GM12878 (cell line): ENCODE data around the gene ZSWIM9. TPM values are rescaled to one million over a fixed set of nuclear protein-coding genes. Genes with fewer than 3 reads are reported as not detected.

Source experiments
- ATAC-seq: fragments of 200-7000 bp; cut with Tn5 transposase; 3 replicates; pipeline ENCODE4 v1.9.1; 2020; ENCODE audit warnings: mild to moderate bottlenecking, moderate library complexity
- BruUV-seq: library from RNA; stranded (reverse); fragments of 400-500 nt; replicated peaks from 2 replicates; lab custom pipeline; 2021; lab: Mats Ljungman, UMichigan
- CTCF ChIA-PET: fragments of 300-600 bp; sonication (Branson Sonifier 250); formaldehyde crosslinking; extraction: SDS; loops from one replicate; lab custom pipeline; 2021; ENCODE audit warnings: inconsistent platforms; lab: Yijun Ruan, JAX
- POLR2A ChIA-PET: fragments of 350-600 bp; formaldehyde crosslinking; extraction: SDS; loops from one replicate; lab custom pipeline; 2021; ENCODE audit warnings: inconsistent platforms; lab: Charles Lee
- RAD21 ChIA-PET: fragments of 300-600 bp; sonication (Branson Sonifier 250); formaldehyde crosslinking; loops from one replicate; lab custom pipeline; 2023; ENCODE audit warnings: antibody characterized with exemption; ENCODE audit not compliant: unreplicated experiment; lab: Charles Lee
- SMC1A ChIA-PET: fragments of 300-600 bp; sonication (Branson Sonifier 250); formaldehyde crosslinking; loops from one replicate; lab custom pipeline; 2023; ENCODE audit not compliant: unreplicated experiment, uncharacterized antibody; lab: Charles Lee
- DNase-seq: peaks from one replicate; pipeline ENCODE4 v3.0.0-alpha.2; 2011; ENCODE audit warnings: low read depth, low spot score
- FAIRE-seq: peaks from 3 replicates; lab custom pipeline; 2011; peaks lifted over from hg19 to GRCh38; lab: Jason Lieb, UNC
- H2AFZ ChIP-seq: 2 replicates; pipeline ENCODE4 v1.6.0; 2011; ENCODE audit warnings: low read depth, low read length, control low read depth; ENCODE audit not compliant: control insufficient read depth
- H3K27ac ChIP-seq: 2 replicates; pipeline ENCODE4 v1.5.1; 2011; ENCODE audit warnings: control low read depth; ENCODE audit not compliant: control insufficient read depth, insufficient read depth
- H3K27me3 ChIP-seq, 2 experiments: replicated peaks in 1 of 2; 2 replicates each; pipeline versions ENCODE4 v1.6.0 to v1.6.1; 2011; ENCODE audit warnings: low read length in 1 of 2; ENCODE audit not compliant: control insufficient read depth in 2 of 2, insufficient read depth in 2 of 2
- H3K36me3 ChIP-seq, 2 experiments: 2 replicates each; pipeline ENCODE4 v1.5.1; 2011; ENCODE audit warnings: low read length in 1 of 2; ENCODE audit not compliant: control insufficient read depth in 2 of 2, insufficient read depth in 2 of 2
- H3K4me1 ChIP-seq: 2 replicates; pipeline ENCODE4 v1.6.1; 2011; ENCODE audit warnings: mild to moderate bottlenecking, low read length, moderate library complexity, mixed read lengths; ENCODE audit not compliant: control insufficient read depth, insufficient read depth
- H3K4me2 ChIP-seq: 2 replicates; pipeline ENCODE4 v1.6.0; 2011; ENCODE audit warnings: control low read depth; ENCODE audit not compliant: control insufficient read depth, insufficient read depth
- H3K4me3 ChIP-seq: fragments of 200-600 bp; sonication (generic); 2 replicates; pipeline ENCODE4 v1.5.1; 2016
- H3K79me2 ChIP-seq: 2 replicates; pipeline ENCODE4 v1.6.0; 2011; ENCODE audit warnings: low read length; ENCODE audit not compliant: control insufficient read depth, insufficient read depth
- H3K9ac ChIP-seq: 2 replicates; pipeline ENCODE4 v1.8.0; 2011; ENCODE audit warnings: low read length, control low read depth, mixed read lengths; ENCODE audit not compliant: control insufficient read depth, insufficient read depth
- H3K9me3 ChIP-seq: replicated peaks from 3 replicates; pipeline ENCODE4 v1.5.1; 2011; ENCODE audit warnings: mild to moderate bottlenecking, low read length; ENCODE audit not compliant: control insufficient read depth, insufficient read depth
- H4K20me1 ChIP-seq: 2 replicates; pipeline ENCODE4 v1.6.0; 2011; ENCODE audit not compliant: control insufficient read depth, insufficient read depth
- BRCA1 ChIP-seq: IDR thresholded peaks from 2 replicates; pipeline ENCODE4 v1.6.1; 2011; ENCODE audit warnings: low read depth, low read length, improper control_type of control experiment
- CBX3 ChIP-seq: fragments of 200-600 bp; sonication (generic); IDR thresholded peaks from 2 replicates; pipeline ENCODE4 v1.6.1; 2016; ENCODE audit warnings: low read depth, borderline replicate concordance
- E2F8 ChIP-seq: fragments of 450-650 bp; IDR thresholded peaks from 2 replicates; pipeline ENCODE4 v1.6.1; 2018; ENCODE audit warnings: mild to moderate bottlenecking, low read depth, moderate library complexity; ENCODE audit not compliant: partially characterized antibody
- EGR1 ChIP-seq, 2 experiments: IDR thresholded peaks; 1 replicate in 1 of 2; 2 replicates in 1 of 2; pipeline ENCODE4 v1.6.1; 2011 to 2012; ENCODE audit warnings: low read depth in 2 of 2, low read length in 2 of 2, borderline replicate concordance in 1 of 2, mild to moderate bottlenecking in 1 of 2, moderate library complexity in 1 of 2
- NFYB ChIP-seq: IDR thresholded peaks from 2 replicates; pipeline ENCODE4 v1.6.1; 2011; ENCODE audit warnings: low read depth, mild to moderate bottlenecking, low read length, improper control_type of control experiment, moderate library complexity; ENCODE audit not compliant: insufficient read depth
- NR2F1 ChIP-seq: fragments of 450-650 bp; conservative IDR thresholded peaks from 2 replicates; pipeline ENCODE4 v1.6.1; 2017; ENCODE audit warnings: mild to moderate bottlenecking
- RELA ChIP-seq: fragments of 450-650 bp; IDR thresholded peaks from 2 replicates; pipeline ENCODE4 v1.8.0; 2014; ENCODE audit warnings: borderline replicate concordance; ENCODE audit not compliant: partially characterized antibody
- SREBF2 ChIP-seq: IDR thresholded peaks from 2 replicates; pipeline ENCODE4 v1.6.1; 2012; ENCODE audit warnings: mild to moderate bottlenecking, low read length
- TCF12 ChIP-seq: IDR thresholded peaks from 2 replicates; pipeline ENCODE4 v1.6.1; 2011; ENCODE audit warnings: low read depth, mild to moderate bottlenecking, low read length
- TCF3 ChIP-seq: IDR thresholded peaks from 2 replicates; pipeline ENCODE4 v1.6.1; 2012; ENCODE audit warnings: low read depth, mild to moderate bottlenecking, low read length, borderline replicate concordance; ENCODE audit not compliant: insufficient read depth
- ZSCAN29 ChIP-seq: fragments of 450-650 bp; IDR thresholded peaks from 2 replicates; pipeline ENCODE4 v1.6.1; 2017; ENCODE audit warnings: mild to moderate bottlenecking, moderate library complexity
- WGBS: methylation state at CpG from one replicate; pipeline ENCODE4 v1.1.6; 2016; ENCODE audit warnings: low lambda C conversion rate; ENCODE audit not compliant: insufficient replicate concordance, insufficient coverage; ENCODE audit errors: missing lambda C conversion rate; 5-methylcytosine and 5-hydroxymethylcytosine counted together
- in situ Hi-C: fragments of 300-500 bp; cut with MboI; formaldehyde crosslinking; loops from 9 replicates; pipeline ENCODE4 v1.14.3; 2018; ENCODE audit warnings: mixed read lengths
- intact Hi-C: fragments of 100-400 bp; cut with micrococcal nuclease; formaldehyde crosslinking; loops from one replicate; pipeline ENCODE4 v1.14.2; 2022; ENCODE audit not compliant: unreplicated experiment
- polyA plus RNA-seq, 11 experiments: library from polyadenylated mRNA; depleted of rRNA in 4 of 11; unstranded in 6 of 11; stranded (reverse) in 5 of 11; fragments of >200 nt; fragmentation: Nextera tagmentation in 4 of 11; fragmentation: Illumina TruSeq in 1 of 11; extraction: Ambion mirVana in 4 of 11; extraction: Trizol in 1 of 11; gene quantifications; 1 replicate in 1 of 11; 2 replicates in 10 of 11; pipeline versions ENCODE4 v1.2.1 to v1.2.3, GENCODE V29; 2011 to 2016; ENCODE audit warnings: inconsistent platforms in 2 of 11, missing spikeins in 2 of 11, low read depth in 1 of 11
- total RNA-seq, 4 experiments: library from RNA; depleted of rRNA in 3 of 4; stranded (reverse); fragments of >200 nt in 3 of 4; fragmentation: Illumina TruSeq in 1 of 4; extraction: Trizol in 1 of 4; gene quantifications; 2 replicates each; pipeline versions ENCODE4 v1.2.1 to v1.2.3, GENCODE V29; 2013 to 2021
- TF ChIP-seq, protein P1 (sequence below): fragments of 450-650 bp; IDR thresholded peaks from 2 replicates; pipeline ENCODE4 v1.6.1; 2018; ENCODE audit warnings: borderline replicate concordance, mild to moderate bottlenecking; ENCODE audit not compliant: partially characterized antibody
- TF ChIP-seq, protein P2 (sequence below): fragments of 150-350 bp; IDR thresholded peaks from 2 replicates; pipeline ENCODE4 v1.6.1; 2014; ENCODE audit warnings: mild to moderate bottlenecking, low read depth, low read length
- TF ChIP-seq, protein P3 (sequence below): fragments of 450-650 bp; conservative IDR thresholded peaks from 2 replicates; pipeline ENCODE4 v1.6.1; 2017; ENCODE audit warnings: mild to moderate bottlenecking, moderate library complexity

The ZSWIM9 gene
- total and polyA plus RNA-seq, 10 of the 15 experiments (the other 5 are each of a cell fraction or from before 2014, with no cell fraction given), result 0.29 to 6.2 (median 1.4) TPM; not detected in 1

GRCh38 chr19:48246101-48246500 is 75.6 kb downstream of the ZSWIM9 start:
- intact Hi-C loops (loop anchor here (5.0 kb wide), 1 partner anchor 44 kb away; no protein-coding TSS in a partner anchor), in situ Hi-C loops (no loop called here)
- Histone ChIP-seq H3K9me3 (no peaks in the 10 kb centered on the region), H4K20me1 (no peaks in the 10 kb centered on the region), H3K36me3 (peaks cover 0 to 10% of the 10 kb centered on the region in 2 experiments; a peak in 2 of 4 replicates), H3K4me1 (peaks cover 16% of the 10 kb centered on the region), H3K27ac (no peak overlapping the region), H3K4me2 (no peak overlapping the region), H3K9ac (no peak overlapping the region), H2AFZ (no peak overlapping the region), H3K4me3 (no peak overlapping the region), H3K79me2 (peaks cover 23% of the 10 kb centered on the region), H3K27me3 (no peaks in the 10 kb centered on the region)
- TF ChIP-seq, protein P1, sequence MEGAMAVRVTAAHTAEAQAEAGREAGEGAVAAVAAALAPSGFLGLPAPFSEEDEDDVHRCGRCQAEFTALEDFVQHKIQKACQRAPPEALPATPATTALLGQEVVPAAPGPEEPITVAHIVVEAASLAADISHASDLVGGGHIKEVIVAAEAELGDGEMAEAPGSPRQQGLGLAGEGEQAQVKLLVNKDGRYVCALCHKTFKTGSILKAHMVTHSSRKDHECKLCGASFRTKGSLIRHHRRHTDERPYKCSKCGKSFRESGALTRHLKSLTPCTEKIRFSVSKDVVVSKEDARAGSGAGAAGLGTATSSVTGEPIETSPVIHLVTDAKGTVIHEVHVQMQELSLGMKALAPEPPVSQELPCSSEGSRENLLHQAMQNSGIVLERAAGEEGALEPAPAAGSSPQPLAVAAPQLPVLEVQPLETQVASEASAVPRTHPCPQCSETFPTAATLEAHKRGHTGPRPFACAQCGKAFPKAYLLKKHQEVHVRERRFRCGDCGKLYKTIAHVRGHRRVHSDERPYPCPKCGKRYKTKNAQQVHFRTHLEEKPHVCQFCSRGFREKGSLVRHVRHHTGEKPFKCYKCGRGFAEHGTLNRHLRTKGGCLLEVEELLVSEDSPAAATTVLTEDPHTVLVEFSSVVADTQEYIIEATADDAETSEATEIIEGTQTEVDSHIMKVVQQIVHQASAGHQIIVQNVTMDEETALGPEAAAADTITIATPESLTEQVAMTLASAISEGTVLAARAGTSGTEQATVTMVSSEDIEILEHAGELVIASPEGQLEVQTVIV, result no peak
- TF ChIP-seq EGR1 (IDR thresholded peaks at IDR 0.05; ENCODE audit: borderline replicate concordance in 1 of 2, low read depth in 2 of 2, low read length in 2 of 2), result no peak
- TF ChIP-seq TCF3, result no peak
- TF ChIP-seq CBX3, result no peak
- TF ChIP-seq, protein P2, sequence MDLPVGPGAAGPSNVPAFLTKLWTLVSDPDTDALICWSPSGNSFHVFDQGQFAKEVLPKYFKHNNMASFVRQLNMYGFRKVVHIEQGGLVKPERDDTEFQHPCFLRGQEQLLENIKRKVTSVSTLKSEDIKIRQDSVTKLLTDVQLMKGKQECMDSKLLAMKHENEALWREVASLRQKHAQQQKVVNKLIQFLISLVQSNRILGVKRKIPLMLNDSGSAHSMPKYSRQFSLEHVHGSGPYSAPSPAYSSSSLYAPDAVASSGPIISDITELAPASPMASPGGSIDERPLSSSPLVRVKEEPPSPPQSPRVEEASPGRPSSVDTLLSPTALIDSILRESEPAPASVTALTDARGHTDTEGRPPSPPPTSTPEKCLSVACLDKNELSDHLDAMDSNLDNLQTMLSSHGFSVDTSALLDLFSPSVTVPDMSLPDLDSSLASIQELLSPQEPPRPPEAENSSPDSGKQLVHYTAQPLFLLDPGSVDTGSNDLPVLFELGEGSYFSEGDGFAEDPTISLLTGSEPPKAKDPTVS, result no peak
- TF ChIP-seq BRCA1, result no peak
- TF ChIP-seq NR2F1, result no peak
- no peak for TF ChIP-seq NFYB
- no peak for TF ChIP-seq RELA
- TF ChIP-seq SREBF2, result no peak
- no peak for TF ChIP-seq ZSCAN29
- TF ChIP-seq E2F8, result no peak
- TF ChIP-seq, protein P3, sequence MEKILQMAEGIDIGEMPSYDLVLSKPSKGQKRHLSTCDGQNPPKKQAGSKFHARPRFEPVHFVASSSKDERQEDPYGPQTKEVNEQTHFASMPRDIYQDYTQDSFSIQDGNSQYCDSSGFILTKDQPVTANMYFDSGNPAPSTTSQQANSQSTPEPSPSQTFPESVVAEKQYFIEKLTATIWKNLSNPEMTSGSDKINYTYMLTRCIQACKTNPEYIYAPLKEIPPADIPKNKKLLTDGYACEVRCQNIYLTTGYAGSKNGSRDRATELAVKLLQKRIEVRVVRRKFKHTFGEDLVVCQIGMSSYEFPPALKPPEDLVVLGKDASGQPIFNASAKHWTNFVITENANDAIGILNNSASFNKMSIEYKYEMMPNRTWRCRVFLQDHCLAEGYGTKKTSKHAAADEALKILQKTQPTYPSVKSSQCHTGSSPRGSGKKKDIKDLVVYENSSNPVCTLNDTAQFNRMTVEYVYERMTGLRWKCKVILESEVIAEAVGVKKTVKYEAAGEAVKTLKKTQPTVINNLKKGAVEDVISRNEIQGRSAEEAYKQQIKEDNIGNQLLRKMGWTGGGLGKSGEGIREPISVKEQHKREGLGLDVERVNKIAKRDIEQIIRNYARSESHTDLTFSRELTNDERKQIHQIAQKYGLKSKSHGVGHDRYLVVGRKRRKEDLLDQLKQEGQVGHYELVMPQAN, result no peak
- no peak for TF ChIP-seq TCF12
- ChIA-PET CTCF (interaction anchor here (2.9 kb wide), 2 partner anchors 14 to 42 kb away, joined by 13 to 16 read pairs; no protein-coding TSS in a partner anchor), RAD21 (interaction anchor here (1.5 kb wide), 2 partner anchors 9 to 15 kb away, joined by 4 to 8 read pairs; partner anchors contain the start of gene CARD8), SMC1A (interaction anchor here (0.7 to 2.6 kb wide), 6 partner anchors 9 to 138 kb away, joined by 3 to 10 read pairs (median 4); partner anchors contain the start of gene CARD8), POLR2A (interaction anchor here (1.0 kb wide), 1 partner anchor 11 kb away, joined by 3 read pairs; no protein-coding TSS in a partner anchor)
- TSS peak; percentile 14 for BruUV-seq
- DNase-seq, result no peak
- no peak for ATAC-seq
- 83% methylated on average over 5 of the region's 5 CpGs for WGBS
- no peak for FAIRE-seq
